ENCODE data around the gene TIGD3. TPM values are rescaled to one million over a fixed set of nuclear protein-coding genes. Genes with fewer than 3 reads are reported as not detected.
A peak's percentile ranks its signal among the peaks of the same experiment; 100 is the strongest.

Gene TIGD3
- total RNA-seq, 2 experiments from 2014 or later, result 0.58 to 1.1 TPM

DNA sequence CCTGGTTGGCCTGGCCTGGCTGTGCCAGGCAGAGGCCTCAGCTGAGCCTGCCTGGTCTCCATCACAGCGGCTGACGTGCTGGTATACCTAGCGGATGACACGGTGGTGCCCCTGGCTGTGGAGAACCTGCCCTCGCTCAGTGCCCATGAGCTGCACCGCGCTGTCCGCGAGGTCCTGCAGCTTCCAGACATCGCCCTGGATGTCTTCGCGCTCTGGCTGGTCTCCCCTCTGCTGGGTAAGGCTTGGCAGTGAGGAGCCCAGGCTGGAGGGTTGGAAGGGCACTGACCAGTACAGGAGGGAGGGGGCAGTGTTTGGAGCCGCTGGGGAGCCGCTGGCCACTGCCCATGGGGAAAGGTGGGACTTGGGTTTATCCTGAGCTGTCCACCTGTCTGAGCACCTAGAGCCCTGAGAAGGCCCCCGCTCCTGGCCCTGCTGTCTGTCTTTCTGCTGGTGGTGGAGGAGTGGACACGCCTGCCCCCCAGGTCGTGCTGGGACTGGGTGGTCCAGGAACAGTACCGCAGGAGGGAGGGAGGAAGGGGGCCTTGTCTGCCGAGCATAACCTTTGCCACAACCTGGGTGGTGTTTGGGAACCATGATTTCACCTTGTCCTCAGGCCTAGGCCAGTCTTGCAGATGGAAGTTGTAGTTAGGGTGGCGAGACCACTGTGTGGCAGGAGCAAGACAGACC, 34.9 kb downstream of the TIGD3 start:
- CTCF ChIA-PET, result interaction anchor here (0.6 to 4.0 kb wide), 2 partner anchors 27 to 543 kb away, joined by 3 to 27 read pairs; no protein-coding TSS in a partner anchor
- Mint-ChIP-seq H3K27ac (peak overlapping the region; percentile 25), H3K4me3 (no peak overlapping the region), H3K36me3 (ENCODE audit: low read depth) (peaks cover 19% of the 10 kb centered on the region), H3K9me3 (ENCODE audit: low read depth) (no peaks in the 10 kb centered on the region), H3K4me1 (peaks cover 57% of the 10 kb centered on the region), H3K27me3 (no peaks in the 10 kb centered on the region)
- POLR2A ChIA-PET, result interaction anchor here (1.3 kb wide), 1 partner anchor 26 kb away, joined by 3 read pairs; no protein-coding TSS in a partner anchor
- no peak for ATAC-seq
- intact Hi-C loops (cut with DNase I, micrococcal nuclease), result no loop called here
- no peak for DNase-seq

DNA sequence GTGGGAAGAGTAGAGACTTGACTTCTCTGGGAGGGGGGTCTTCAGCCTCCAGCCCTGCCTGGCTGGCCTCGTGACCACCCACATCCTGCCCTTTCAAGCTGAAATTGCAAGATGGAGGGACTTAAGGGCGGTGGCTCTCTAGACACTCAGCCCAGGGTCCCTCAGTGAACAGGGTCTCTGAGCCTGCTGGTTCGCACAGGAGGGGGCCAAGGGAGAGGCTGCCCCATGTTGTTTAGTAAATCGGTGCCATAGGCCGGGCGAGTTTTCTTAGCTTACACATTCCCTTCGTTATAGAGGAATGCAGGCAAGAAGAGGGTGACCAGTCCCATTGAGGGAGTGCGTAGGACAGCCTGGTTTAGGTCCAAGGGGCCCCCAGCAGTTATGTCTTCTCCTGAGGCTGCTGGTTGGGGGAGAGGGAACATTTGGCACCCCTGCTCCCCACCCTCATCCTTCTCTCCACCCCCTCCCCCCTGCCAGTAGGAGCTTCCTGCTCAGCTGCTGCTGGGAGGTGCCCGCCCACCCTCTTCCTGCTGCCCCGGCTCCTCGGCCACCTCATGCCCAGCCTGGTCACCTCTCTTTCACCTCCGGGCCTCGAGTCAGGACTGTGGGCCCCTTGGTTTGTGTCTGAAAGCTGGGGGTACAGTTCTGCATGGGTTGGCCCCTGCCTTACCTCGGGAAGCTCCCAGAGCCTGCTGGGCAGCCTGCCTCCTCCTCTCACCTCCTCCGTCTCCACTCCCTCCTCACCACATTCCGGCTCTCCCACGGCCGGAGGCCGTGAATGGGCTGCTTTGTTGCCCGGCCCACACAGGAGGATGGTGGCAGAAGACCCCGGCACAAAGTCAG, 35.8 kb downstream of the TIGD3 start:
- intact Hi-C loops (cut with DNase I, micrococcal nuclease), result no loop called here
- Mint-ChIP-seq H3K9me3 (ENCODE audit: low read depth) (no peaks in the 10 kb centered on the region), H3K27me3 (no peaks in the 10 kb centered on the region), H3K36me3 (ENCODE audit: low read depth) (peaks cover 19% of the 10 kb centered on the region), H3K27ac (peak overlapping the region; percentile 25), H3K4me3 (no peak overlapping the region), H3K4me1 (peaks cover 48% of the 10 kb centered on the region)
- CTCF ChIA-PET, result interaction anchor here (4.0 kb wide), 1 partner anchor 26 kb away, joined by 27 read pairs; no protein-coding TSS in a partner anchor
- ATAC-seq, result no peak
- POLR2A ChIA-PET, result no interaction called here
- DNase-seq, result no peak

- Mint-ChIP-seq H3K4me1 (peaks cover 41% of the 10 kb centered on the region), H3K9me3 (ENCODE audit: low read depth) (no peaks in the 10 kb centered on the region), H3K36me3 (ENCODE audit: low read depth) (peaks cover 19% of the 10 kb centered on the region), H3K27me3 (no peaks in the 10 kb centered on the region), H3K4me3 (no peak overlapping the region), H3K27ac (no peak overlapping the region)
- ATAC-seq (no peak), DNase-seq (no peak)
- ChIA-PET POLR2A (no interaction called here), CTCF (no interaction called here)
- intact Hi-C loops (cut with DNase I, micrococcal nuclease), result no loop called here
Observed at GRCh38 chr11:65390996-65391395, 36.4 kb downstream of the TIGD3 start.

DNA sequence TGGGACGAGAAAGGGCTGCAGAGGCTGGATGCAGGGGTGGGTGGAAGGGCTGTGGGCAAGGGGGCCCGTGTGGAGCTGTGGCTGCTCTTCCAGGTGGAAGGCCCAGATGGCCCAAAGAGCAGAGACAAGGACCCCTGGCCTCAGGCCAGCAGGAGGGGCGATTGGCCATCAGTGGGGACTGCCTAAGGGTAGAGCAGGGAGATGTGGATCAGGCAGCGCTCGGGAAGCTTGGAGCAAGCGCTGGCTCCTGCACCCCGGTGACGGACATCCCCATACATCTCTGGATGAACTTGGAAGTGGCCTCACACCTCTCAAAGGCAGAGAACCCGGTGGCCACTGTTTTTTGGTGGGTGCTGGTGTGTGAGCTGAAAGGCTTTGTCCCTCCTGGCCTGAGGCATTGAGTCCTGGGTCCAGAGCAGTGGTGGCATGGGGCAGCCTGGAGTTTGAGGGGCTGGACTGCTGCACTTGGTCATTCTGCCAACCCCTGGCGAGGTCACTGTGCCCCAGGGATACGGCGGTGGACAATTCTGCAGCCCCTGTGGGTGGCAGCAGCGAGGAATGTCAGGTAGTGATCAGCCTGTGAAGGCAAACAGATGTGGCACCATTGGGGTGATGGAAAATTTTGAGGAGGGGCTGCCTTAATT, 37.8 kb downstream of the TIGD3 start:
- intact Hi-C loops (cut with DNase I, micrococcal nuclease), result no loop called here
- H3K27ac Mint-ChIP-seq, result no peak overlapping the region

DNA sequence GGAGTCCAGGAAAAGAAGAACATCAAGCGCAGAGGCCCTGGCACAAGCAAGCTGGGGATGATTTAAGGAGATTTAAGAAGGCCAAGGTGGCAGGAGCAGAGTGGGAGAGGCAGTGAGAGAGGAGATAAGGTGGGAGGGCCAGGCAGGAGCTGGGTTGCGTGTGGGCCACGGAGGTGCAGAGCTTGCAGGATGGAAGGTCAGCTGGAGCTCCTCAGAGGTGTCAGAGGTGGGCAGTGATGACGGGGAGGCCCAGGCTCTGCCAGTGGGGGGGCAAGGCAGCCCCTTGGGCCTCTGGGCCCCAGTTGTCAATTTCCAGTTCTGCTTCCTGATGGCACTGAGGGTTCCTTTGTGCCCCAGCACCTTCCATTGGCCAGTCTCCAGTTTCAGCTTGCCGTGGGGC, 38.3 kb downstream of the TIGD3 start:
- H3K36me3 Mint-ChIP-seq (ENCODE audit: low read depth), result peaks cover 26% of the 10 kb centered on the region
- H3K4me3 Mint-ChIP-seq, result no peak overlapping the region
- H3K27me3 Mint-ChIP-seq, result no peaks in the 10 kb centered on the region
- POLR2A ChIA-PET, result interaction anchor here (0.7 kb wide), 1 partner anchor 25 kb away, joined by 5 read pairs; no protein-coding TSS in a partner anchor
- CTCF ChIA-PET, result interaction anchor here (1.8 kb wide), 1 partner anchor 23 kb away, joined by 5 read pairs; no protein-coding TSS in a partner anchor
- intact Hi-C loops (cut with DNase I, micrococcal nuclease), result no loop called here
- DNase-seq (no peak), ATAC-seq (no peak)
- H3K4me1 Mint-ChIP-seq, result peaks cover 35% of the 10 kb centered on the region
- no peaks in the 10 kb centered on the region for H3K9me3 Mint-ChIP-seq (ENCODE audit: low read depth)
- no peak overlapping the region for H3K27ac Mint-ChIP-seq

More for the DNA sequence above, 37.8 kb downstream of the TIGD3 start:
- ATAC-seq (no peak), DNase-seq (no peak)
- ChIA-PET CTCF (interaction anchor here (0.6 to 1.8 kb wide), 3 partner anchors 24 to 119 kb away, joined by 3 to 5 read pairs (median 3); no protein-coding TSS in a partner anchor), POLR2A (interaction anchor here (0.7 kb wide), 1 partner anchor 25 kb away, joined by 5 read pairs; no protein-coding TSS in a partner anchor)
- peaks cover 37% of the 10 kb centered on the region for H3K4me1 Mint-ChIP-seq
- no peaks in the 10 kb centered on the region for H3K9me3 Mint-ChIP-seq (ENCODE audit: low read depth)
- no peak overlapping the region for H3K4me3 Mint-ChIP-seq
- peaks cover 24% of the 10 kb centered on the region for H3K36me3 Mint-ChIP-seq (ENCODE audit: low read depth)
- H3K27me3 Mint-ChIP-seq, result no peaks in the 10 kb centered on the region

DNA sequence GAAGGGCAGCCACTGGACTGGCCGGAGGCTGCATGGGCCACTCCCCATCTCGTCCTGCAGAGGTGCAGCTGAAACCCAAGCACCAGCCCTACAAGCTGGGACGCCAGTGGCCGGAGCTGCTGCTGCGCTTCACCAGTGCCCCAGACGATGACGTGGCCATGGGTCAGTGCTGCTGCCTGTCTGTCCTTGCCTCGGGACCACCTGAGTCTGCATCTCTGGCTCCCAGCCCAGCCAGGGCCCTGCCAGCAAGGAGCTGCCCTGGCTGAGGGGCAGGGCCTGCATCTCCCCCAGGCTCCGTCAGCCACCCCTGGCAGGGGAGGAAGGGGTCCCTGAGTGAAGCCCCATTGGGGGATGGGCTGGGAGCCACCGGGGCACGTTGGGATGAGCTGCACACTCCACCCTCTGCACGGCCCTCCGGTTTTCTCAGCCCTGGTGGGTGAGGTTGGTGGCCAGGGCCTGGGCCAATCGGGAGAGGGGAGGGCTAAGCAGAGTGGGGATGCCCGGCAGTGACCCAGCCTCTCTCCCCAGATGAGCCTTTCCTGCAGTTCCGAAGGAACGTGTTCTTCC, 39.0 kb downstream of the TIGD3 start:
- CTCF ChIA-PET, result interaction anchor here (1.3 to 1.8 kb wide), 2 partner anchors 23 kb away, joined by 4 to 5 read pairs; no protein-coding TSS in a partner anchor
- H3K36me3 Mint-ChIP-seq (ENCODE audit: low read depth), result peaks cover 28% of the 10 kb centered on the region
- intact Hi-C loops (cut with DNase I, micrococcal nuclease), result no loop called here

GRCh38 chr11:65394125-65394536, 39.6 kb downstream of the TIGD3 start:
- CTCF ChIA-PET, result interaction anchor here (1.3 kb wide), 1 partner anchor 23 kb away, joined by 4 read pairs; no protein-coding TSS in a partner anchor
- H3K4me1 Mint-ChIP-seq, result peaks cover 22% of the 10 kb centered on the region
- H3K27me3 Mint-ChIP-seq, result no peaks in the 10 kb centered on the region
- intact Hi-C loops (cut with DNase I, micrococcal nuclease), result no loop called here
- H3K9me3 Mint-ChIP-seq (ENCODE audit: low read depth), result no peaks in the 10 kb centered on the region
- H3K27ac Mint-ChIP-seq, result no peak overlapping the region
- no peak overlapping the region for H3K4me3 Mint-ChIP-seq
- ATAC-seq, result no peak
- H3K36me3 Mint-ChIP-seq (ENCODE audit: low read depth), result peaks cover 26% of the 10 kb centered on the region
- POLR2A ChIA-PET, result no interaction called here
- no peak for DNase-seq

More for the DNA sequence above, 39.0 kb downstream of the TIGD3 start:
- peaks cover 28% of the 10 kb centered on the region for H3K4me1 Mint-ChIP-seq
- H3K4me3 Mint-ChIP-seq, result no peak overlapping the region
- POLR2A ChIA-PET, result interaction anchor here (0.6 kb wide), 1 partner anchor 232 kb away, joined by 3 read pairs; no protein-coding TSS in a partner anchor
- H3K9me3 Mint-ChIP-seq (ENCODE audit: low read depth), result no peaks in the 10 kb centered on the region
- no peak for DNase-seq
- H3K27ac Mint-ChIP-seq, result no peak overlapping the region
- ATAC-seq, result no peak
- no peaks in the 10 kb centered on the region for H3K27me3 Mint-ChIP-seq

DNA sequence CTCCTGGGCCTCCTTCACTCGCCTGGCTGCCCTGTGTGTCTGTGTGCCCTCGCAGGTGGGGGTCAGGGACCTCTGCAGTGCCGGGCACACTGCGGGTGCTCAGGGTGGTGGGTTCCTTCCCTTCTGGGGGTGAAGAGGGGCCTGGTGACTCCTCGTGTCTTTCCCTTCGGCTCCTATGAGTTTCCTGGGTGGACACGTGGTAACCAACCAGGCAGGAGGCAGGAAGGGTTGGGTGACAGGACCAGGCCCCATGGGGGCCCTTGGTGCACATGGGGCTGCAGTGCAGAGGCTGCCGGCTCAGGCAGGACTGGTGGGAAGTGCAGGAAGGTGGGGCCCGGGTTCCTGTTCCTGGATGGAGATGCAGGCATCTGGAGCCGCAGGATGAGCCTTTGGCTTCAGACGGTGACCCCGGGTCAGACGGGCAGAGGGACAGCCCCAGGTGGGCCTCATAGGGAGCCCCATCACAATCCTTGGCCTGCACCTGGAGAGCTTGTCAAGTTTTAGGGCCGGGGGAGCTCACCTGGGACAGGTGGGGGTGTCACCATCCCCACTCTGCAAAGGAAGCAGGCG, 41.5 kb downstream of the TIGD3 start:
- H3K27me3 Mint-ChIP-seq, result no peaks in the 10 kb centered on the region
- DNase-seq (no peak), ATAC-seq (no peak)
- no peak overlapping the region for H3K4me3 Mint-ChIP-seq
- H3K9me3 Mint-ChIP-seq (ENCODE audit: low read depth), result no peaks in the 10 kb centered on the region
- POLR2A ChIA-PET, result no interaction called here
- H3K27ac Mint-ChIP-seq, result no peak overlapping the region
- CTCF ChIA-PET, result interaction anchor here (0.6 kb wide), 1 partner anchor 115 kb away, joined by 4 read pairs; no protein-coding TSS in a partner anchor
- peaks cover 8% of the 10 kb centered on the region for H3K4me1 Mint-ChIP-seq
- H3K36me3 Mint-ChIP-seq (ENCODE audit: low read depth), result peaks cover 26% of the 10 kb centered on the region
- intact Hi-C loops (cut with DNase I, micrococcal nuclease), result no loop called here

DNA sequence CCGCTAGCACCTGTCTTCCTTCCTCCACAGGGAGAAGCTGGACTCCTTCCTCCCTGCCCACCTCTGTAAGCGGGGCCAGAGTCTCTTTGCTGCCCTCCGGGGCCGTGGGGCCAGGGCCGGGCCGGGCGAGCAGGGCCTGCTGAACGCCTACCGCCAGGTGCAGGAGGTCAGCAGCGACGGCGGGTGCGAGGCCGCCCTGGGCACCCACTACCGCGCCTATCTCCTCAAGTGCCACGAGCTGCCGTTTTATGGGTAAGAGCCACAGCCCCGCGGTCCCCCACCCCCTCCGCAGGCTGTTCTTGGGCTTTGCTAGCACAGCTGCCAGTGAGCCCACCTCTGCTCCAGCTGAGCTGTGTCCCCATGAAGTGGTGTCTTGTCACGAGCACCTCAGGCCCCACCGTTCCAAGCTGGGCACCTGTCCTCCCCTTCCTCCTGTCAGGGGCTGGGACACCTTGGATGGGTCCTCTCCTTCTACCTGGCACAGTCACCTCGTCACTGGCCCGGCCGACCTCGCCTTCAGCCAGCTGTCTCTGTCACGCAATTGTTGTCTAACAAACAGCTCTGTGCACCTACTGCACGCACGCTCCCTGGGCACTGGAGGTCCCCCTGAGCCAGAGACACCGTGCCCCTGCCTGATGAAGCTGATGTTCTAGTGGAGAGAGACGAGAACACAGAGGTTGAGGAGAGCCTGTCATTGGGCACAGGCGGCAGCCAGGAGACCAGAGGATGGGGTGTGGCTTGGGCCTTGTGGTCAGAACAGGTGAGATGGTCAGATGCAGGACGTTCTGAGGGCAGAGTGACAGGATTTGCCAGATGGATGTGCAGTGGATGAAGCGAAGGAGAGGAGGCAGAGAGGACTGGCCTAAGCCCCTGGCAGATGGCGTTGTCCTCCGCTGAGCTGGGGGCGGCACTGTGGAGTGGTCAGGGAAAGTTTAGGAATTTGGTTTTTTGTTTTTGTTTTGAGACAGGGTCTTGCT, 42.5 kb downstream of the TIGD3 start:
- no peaks in the 10 kb centered on the region for H3K9me3 Mint-ChIP-seq (ENCODE audit: low read depth)

GRCh38 chr11:65398362-65398910, 43.9 kb downstream of the TIGD3 start:
- DNase-seq (no peak), ATAC-seq (no peak)
- intact Hi-C loops (cut with DNase I, micrococcal nuclease), result no loop called here
- no peak overlapping the region for H3K4me3 Mint-ChIP-seq
- POLR2A ChIA-PET, result no interaction called here
- H3K4me1 Mint-ChIP-seq, result peaks cover 3% of the 10 kb centered on the region
- H3K27ac Mint-ChIP-seq, result no peak overlapping the region
- H3K9me3 Mint-ChIP-seq (ENCODE audit: low read depth), result no peaks in the 10 kb centered on the region
- peaks cover 23% of the 10 kb centered on the region for H3K36me3 Mint-ChIP-seq (ENCODE audit: low read depth)
- no peaks in the 10 kb centered on the region for H3K27me3 Mint-ChIP-seq
- CTCF ChIA-PET, result no interaction called here

More for the DNA sequence above, 42.5 kb downstream of the TIGD3 start:
- CTCF ChIA-PET, result interaction anchor here (0.5 to 0.8 kb wide), 3 partner anchors 9 to 146 kb away, joined by 3 to 4 read pairs (median 3); no protein-coding TSS in a partner anchor
- no peak for ATAC-seq
- Mint-ChIP-seq H3K36me3 (ENCODE audit: low read depth) (peaks cover 23% of the 10 kb centered on the region), H3K4me3 (no peak overlapping the region), H3K27me3 (no peaks in the 10 kb centered on the region), H3K27ac (no peak overlapping the region), H3K4me1 (peaks cover 2% of the 10 kb centered on the region)
- intact Hi-C loops (cut with DNase I, micrococcal nuclease), result no loop called here
- POLR2A ChIA-PET, result no interaction called here
- DNase-seq, result no peak
